ENCODE results near the gene SLC16A10.

GRCh38 chr6:111074311-111074710, 13.0 kb upstream of the SLC16A10 start:
- no peak for TF ChIP-seq CTCF (optimal IDR thresholded peaks at IDR 0.05 in 1 of 3, IDR thresholded peaks at IDR 0.05 in 1 of 3, conservative IDR thresholded peaks at IDR 0.05 in 1 of 3; ENCODE audit: extremely low read depth in 1 of 3, insufficient read depth in 2 of 3, low read length in 3 of 3)
- no peak for TF ChIP-seq EZH2 (IDR thresholded peaks at IDR 0.05; ENCODE audit: low read length)
